Omental fat pad (tissue), 4 donors: ENCODE results near the gene OR7C1. TPM values are rescaled to one million over a fixed set of nuclear protein-coding genes. Genes with fewer than 3 reads are reported as not detected.

Source experiments
- ATAC-seq: fragments of 150-250 bp; one replicate; pipeline ENCODE4 v1.9.1; 2016; ENCODE audit warnings: mild to moderate bottlenecking, moderate library complexity; ENCODE audit not compliant: low FRiP score
- DNase-seq: peaks from one replicate; pipeline ENCODE4 v3.0.0-alpha.2; 2019; ENCODE audit warnings: low spot score
- CTCF ChIP-seq, 3 donors: fragments of 450-650 bp; IDR thresholded peaks; one replicate each; pipeline ENCODE4 v1.5.1; 2016 to 2017; ENCODE audit warnings: antibody characterized with exemption in 3 of 3, mild to moderate bottlenecking in 3 of 3, moderate library complexity in 2 of 3
- total RNA-seq, 4 donors: library from RNA; depleted of rRNA; stranded (reverse); fragments of >200 nt; gene quantifications; one replicate each; pipeline ENCODE4 v1.1.0, GENCODE V29; 2016

The OR7C1 gene
- not detected for total RNA-seq

GRCh38 chr19:14835011-14835410 lies at the start of gene OR7C1, which contains the start of gene OR7A5:
Gene OR7C1, minus strand, starts transcription at chr19:14835185. Its CDS starts 35,049 bp downstream, at chr19:14800136.
Gene OR7A5, minus strand, starts transcription at chr19:14835185. Its CDS starts 6,944 bp downstream, at chr19:14828241.
- ATAC-seq (no peak), DNase-seq (no peak)
- TF ChIP-seq CTCF (IDR thresholded peaks at IDR 0.05), result no peak

GRCh38 chr19:14871619-14872230 lies 36.7 kb upstream of the OR7C1 start:
- no peak for ATAC-seq
- DNase-seq, result no peak
- TF ChIP-seq CTCF (IDR thresholded peaks at IDR 0.05), result no peak

GRCh38 chr19:14868497-14868896 lies 33.5 kb upstream of the OR7C1 start:
- ATAC-seq, result no peak
- no peak for DNase-seq
- no peak for TF ChIP-seq CTCF (IDR thresholded peaks at IDR 0.05)

GRCh38 chr19:14848822-14849221 lies 13.8 kb upstream of the OR7C1 start, which contains the start of gene OR7A10:
Gene OR7A10, minus strand, starts transcription at chr19:14848922. Its CDS starts 7,045 bp downstream, at chr19:14841877.
- TF ChIP-seq CTCF (IDR thresholded peaks at IDR 0.05), result no peak
- no peak for ATAC-seq
- no peak for DNase-seq

DNA sequence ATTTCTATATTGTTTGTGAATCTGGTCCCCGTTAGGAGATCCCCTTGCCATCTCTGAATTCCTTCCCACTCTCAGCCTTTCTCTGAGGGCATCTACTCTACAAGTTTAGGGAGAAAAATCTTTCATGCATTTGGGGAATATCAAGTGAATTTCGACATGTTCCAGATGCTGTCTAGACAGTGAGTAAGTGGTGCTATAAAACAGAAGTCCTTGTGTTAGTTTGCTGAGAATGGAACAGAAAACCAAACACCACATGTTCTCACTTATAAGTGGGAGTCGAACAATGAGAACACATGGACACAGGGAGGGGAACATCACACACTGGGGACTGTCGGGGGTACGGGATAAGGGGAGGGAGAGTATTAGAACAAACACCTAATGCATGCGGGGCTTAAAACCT lies 8.6 kb upstream of the OR7C1 start:
- no peak for TF ChIP-seq CTCF (IDR thresholded peaks at IDR 0.05)
- no peak for DNase-seq
- ATAC-seq, result no peak

DNA sequence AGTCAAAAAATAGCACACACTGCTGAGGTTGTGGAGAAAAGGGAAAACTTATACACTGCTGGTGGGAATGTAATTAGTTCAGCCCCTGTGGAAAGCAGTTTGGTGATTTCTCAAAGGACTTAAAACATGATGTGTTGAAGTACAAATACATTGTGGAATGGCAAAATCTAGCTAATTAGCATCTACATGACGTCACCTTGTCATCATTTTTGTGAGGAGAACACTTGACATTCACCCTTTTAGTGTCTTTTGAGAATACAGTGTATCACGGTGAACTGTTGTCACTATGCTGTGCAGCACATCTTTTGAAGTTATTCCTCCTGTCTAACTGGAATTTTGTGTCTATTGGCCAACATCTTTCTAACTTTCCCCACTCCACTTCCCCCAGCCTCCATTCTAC lies 8.2 kb upstream of the OR7C1 start:
- no peak for DNase-seq
- no peak for TF ChIP-seq CTCF (IDR thresholded peaks at IDR 0.05)
- ATAC-seq, result no peak

DNA sequence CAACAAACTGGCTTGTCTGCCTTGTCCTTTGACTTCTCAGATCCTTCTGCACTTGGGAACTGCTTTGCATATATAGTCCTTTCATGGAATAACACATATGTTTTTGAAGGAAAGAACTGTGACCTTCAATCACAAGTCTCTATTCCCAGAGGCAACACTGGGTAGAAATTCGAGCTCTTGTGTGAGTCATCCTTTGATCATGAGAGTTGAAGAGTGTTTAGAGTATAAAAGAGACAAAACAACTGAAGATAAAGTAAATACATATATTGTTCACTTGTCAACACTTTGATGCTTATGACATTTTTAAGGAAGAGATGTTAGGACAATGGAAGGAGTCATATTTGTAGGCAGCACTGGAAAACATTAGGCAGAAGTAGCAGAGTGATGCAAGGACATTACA lies 5.2 kb upstream of the OR7C1 start:
- ATAC-seq, result no peak

More for the DNA sequence above, 5.2 kb upstream of the OR7C1 start:
- no peak for DNase-seq
- no peak for TF ChIP-seq CTCF (IDR thresholded peaks at IDR 0.05)
